H9 (cell line): ENCODE results near the gene EFNA5. TPM values are rescaled to one million over a fixed set of nuclear protein-coding genes. Genes with fewer than 3 reads are reported as not detected.

Experiments
- DNase-seq: peaks from one replicate; pipeline ENCODE4 v3.0.0-alpha.2; 2017
- H2AFZ ChIP-seq: one replicate; pipeline ENCODE4 v1.6.1; 2013; ENCODE audit warnings: mild to moderate bottlenecking, low read length, control low read depth, moderate library complexity
- H2AK5ac ChIP-seq: 2 replicates; pipeline ENCODE4 v1.6.1; 2013; ENCODE audit warnings: low read length, control low read depth, mixed read lengths; ENCODE audit not compliant: insufficient read length
- H2BK120ac ChIP-seq: one replicate; pipeline ENCODE4 v1.6.1; 2013; ENCODE audit warnings: low read depth, mild to moderate bottlenecking, low read length, control low read depth, inconsistent platforms; ENCODE audit not compliant: poor library complexity, severe bottlenecking
- H2BK12ac ChIP-seq: 2 replicates; pipeline ENCODE4 v1.6.1; 2013; ENCODE audit warnings: low read length, control low read depth, mixed read lengths, low read depth; ENCODE audit not compliant: insufficient read length
- H2BK15ac ChIP-seq: 2 replicates; pipeline ENCODE4 v1.6.1; 2013; ENCODE audit warnings: low read depth, low read length, control low read depth
- H2BK20ac ChIP-seq: one replicate; pipeline ENCODE4 v1.6.1; 2013; ENCODE audit warnings: low read depth, mild to moderate bottlenecking, low read length, control low read depth, inconsistent platforms; ENCODE audit not compliant: poor library complexity, severe bottlenecking
- H2BK5ac ChIP-seq: 2 replicates; pipeline ENCODE4 v1.6.1; 2013; ENCODE audit warnings: low read length, control low read depth, mixed read lengths; ENCODE audit not compliant: insufficient read length
- H3K14ac ChIP-seq: 2 replicates; pipeline ENCODE4 v1.6.1; 2013; ENCODE audit warnings: low read length, control low read depth; ENCODE audit not compliant: insufficient read depth
- H3K18ac ChIP-seq: 2 replicates; pipeline ENCODE4 v1.6.1; 2013; ENCODE audit warnings: low read depth, mild to moderate bottlenecking, mixed read lengths, low read length, control low read depth; ENCODE audit not compliant: insufficient read length
- H3K23ac ChIP-seq: 2 replicates; pipeline ENCODE4 v1.6.1; 2013; ENCODE audit warnings: low read length, control low read depth, mixed read lengths, low read depth; ENCODE audit not compliant: insufficient read length
- H3K23me2 ChIP-seq: 2 replicates; pipeline ENCODE4 v1.6.1; 2013; ENCODE audit warnings: low read depth, mild to moderate bottlenecking, mixed read lengths, low read length, control low read depth; ENCODE audit not compliant: insufficient read length, poor library complexity, severe bottlenecking
- H3K27ac ChIP-seq: 2 replicates; pipeline ENCODE4 v1.5.1; 2013; ENCODE audit warnings: low read length, control low read depth, mixed read lengths, low read depth; ENCODE audit not compliant: insufficient read length
- H3K27me3 ChIP-seq: 2 replicates; pipeline ENCODE4 v1.6.1; 2013; ENCODE audit warnings: low read length, control low read depth, inconsistent platforms; ENCODE audit not compliant: insufficient read depth
- H3K4ac ChIP-seq: 2 replicates; pipeline ENCODE4 v1.6.1; 2013; ENCODE audit warnings: low read depth, mild to moderate bottlenecking, control low read depth, inconsistent platforms, low read length, moderate library complexity
- H3K4me1 ChIP-seq: 2 replicates; pipeline ENCODE4 v1.6.1; 2013; ENCODE audit warnings: low read length, control low read depth, inconsistent platforms; ENCODE audit not compliant: insufficient read depth
- H3K4me2 ChIP-seq: 2 replicates; pipeline ENCODE4 v1.6.1; 2013; ENCODE audit warnings: low read length, control low read depth, mixed read lengths; ENCODE audit not compliant: insufficient read length, insufficient read depth
- H3K56ac ChIP-seq: 2 replicates; pipeline ENCODE4 v1.6.1; 2013; ENCODE audit warnings: low read depth, mild to moderate bottlenecking, mixed read lengths, low read length, control low read depth; ENCODE audit not compliant: insufficient read length
- H3K79me1 ChIP-seq: 2 replicates; pipeline ENCODE4 v1.6.1; 2013; ENCODE audit warnings: low read depth, mild to moderate bottlenecking, moderate library complexity, low read length, control low read depth, inconsistent platforms; ENCODE audit not compliant: insufficient read depth, poor library complexity, severe bottlenecking
- H3K79me2 ChIP-seq: 2 replicates; pipeline ENCODE4 v1.6.1; 2013; ENCODE audit warnings: low read length, control low read depth, inconsistent platforms; ENCODE audit not compliant: insufficient read depth
- H3K9ac ChIP-seq: 2 replicates; pipeline ENCODE4 v1.6.1; 2013; ENCODE audit warnings: low read length, control low read depth, mixed read lengths; ENCODE audit not compliant: insufficient read length; ENCODE audit errors: extremely low read depth
- H3K9me3 ChIP-seq: one replicate; pipeline ENCODE4 v1.6.1; 2013; ENCODE audit warnings: low read depth, low read length, inconsistent platforms; ENCODE audit not compliant: control insufficient read depth
- H3T11ph ChIP-seq: one replicate; pipeline ENCODE4 v1.6.1; 2013; ENCODE audit warnings: mild to moderate bottlenecking, low read length, control low read depth, inconsistent platforms
- H4K20me1 ChIP-seq: one replicate; pipeline ENCODE4 v1.6.1; 2013; ENCODE audit not compliant: control insufficient read depth, insufficient read length, insufficient read depth
- H4K5ac ChIP-seq: 2 replicates; pipeline ENCODE4 v1.6.1; 2013; ENCODE audit warnings: low read depth, mild to moderate bottlenecking, mixed read lengths, low read length, control low read depth; ENCODE audit not compliant: insufficient read length
- H4K8ac ChIP-seq: replicated peaks from 2 replicates; pipeline ENCODE4 v1.6.1; 2013; ENCODE audit warnings: low read length, control low read depth, mixed read lengths, low read depth; ENCODE audit not compliant: insufficient read length
- H4K91ac ChIP-seq: 2 replicates; pipeline ENCODE4 v1.6.1; 2013; ENCODE audit warnings: low read depth, mild to moderate bottlenecking, moderate library complexity, mixed read lengths, low read length, control low read depth; ENCODE audit not compliant: insufficient read length
- H3K27ac Mint-ChIP-seq, 3 experiments: 2 replicates in 2 of 3; 3 replicates in 1 of 3; pipeline ENCODE4 v1.8.0; 2020 to 2021; ENCODE audit warnings: mixed read lengths in 3 of 3, mild to moderate bottlenecking in 1 of 3, moderate library complexity in 1 of 3
- H3K27me3 Mint-ChIP-seq: 2 replicates; pipeline ENCODE4 v1.8.0; 2021; ENCODE audit warnings: low read depth, mild to moderate bottlenecking, moderate library complexity, mixed read lengths
- H3K36me3 Mint-ChIP-seq, 3 experiments: 2 replicates in 2 of 3; 3 replicates in 1 of 3; pipeline ENCODE4 v1.8.0; 2020 to 2021; ENCODE audit warnings: low read depth in 3 of 3, mixed read lengths in 3 of 3; ENCODE audit not compliant: insufficient read depth in 1 of 3
- H3K4me1 Mint-ChIP-seq, 2 experiments: 2 replicates each; pipeline ENCODE4 v1.8.0; 2020; ENCODE audit warnings: mixed read lengths in 2 of 2
- H3K4me3 Mint-ChIP-seq, 2 experiments: 2 replicates in 1 of 2; 3 replicates in 1 of 2; pipeline ENCODE4 v1.8.0; 2020 to 2021; ENCODE audit warnings: mild to moderate bottlenecking in 2 of 2, mixed read lengths in 2 of 2, moderate library complexity in 1 of 2
- H3K9me3 Mint-ChIP-seq, 2 experiments: 2 replicates in 1 of 2; 3 replicates in 1 of 2; pipeline ENCODE4 v1.8.0; 2020; ENCODE audit warnings: mild to moderate bottlenecking in 2 of 2, mixed read lengths in 2 of 2, moderate library complexity in 1 of 2
- WGBS: extraction: QIAGEN DNeasy Blood & Tissue Kit; methylation state at CpG from one replicate; pipeline ENCODE4 v1.1.7; 2013; ENCODE audit warnings: missing lambda C conversion rate, low lambda C conversion rate, mixed read lengths; ENCODE audit not compliant: insufficient read length; ENCODE audit errors: extremely low coverage; 5-methylcytosine and 5-hydroxymethylcytosine counted together
- total RNA-seq: library from RNA; stranded (reverse); gene quantifications from 2 replicates; pipeline ENCODE4 v1.2.1, GENCODE V29; 2021
- TF ChIP-seq, protein P1 (sequence below): fragments of 200-600 bp; sonication (generic); conservative IDR thresholded peaks from 3 replicates; pipeline ENCODE4 v1.8.0; 2021; ENCODE audit warnings: antibody characterized with exemption, mild to moderate bottlenecking

EFNA5 gene
- total RNA-seq, 1 experiment from 2014 or later: 20.4 TPM

DNA sequence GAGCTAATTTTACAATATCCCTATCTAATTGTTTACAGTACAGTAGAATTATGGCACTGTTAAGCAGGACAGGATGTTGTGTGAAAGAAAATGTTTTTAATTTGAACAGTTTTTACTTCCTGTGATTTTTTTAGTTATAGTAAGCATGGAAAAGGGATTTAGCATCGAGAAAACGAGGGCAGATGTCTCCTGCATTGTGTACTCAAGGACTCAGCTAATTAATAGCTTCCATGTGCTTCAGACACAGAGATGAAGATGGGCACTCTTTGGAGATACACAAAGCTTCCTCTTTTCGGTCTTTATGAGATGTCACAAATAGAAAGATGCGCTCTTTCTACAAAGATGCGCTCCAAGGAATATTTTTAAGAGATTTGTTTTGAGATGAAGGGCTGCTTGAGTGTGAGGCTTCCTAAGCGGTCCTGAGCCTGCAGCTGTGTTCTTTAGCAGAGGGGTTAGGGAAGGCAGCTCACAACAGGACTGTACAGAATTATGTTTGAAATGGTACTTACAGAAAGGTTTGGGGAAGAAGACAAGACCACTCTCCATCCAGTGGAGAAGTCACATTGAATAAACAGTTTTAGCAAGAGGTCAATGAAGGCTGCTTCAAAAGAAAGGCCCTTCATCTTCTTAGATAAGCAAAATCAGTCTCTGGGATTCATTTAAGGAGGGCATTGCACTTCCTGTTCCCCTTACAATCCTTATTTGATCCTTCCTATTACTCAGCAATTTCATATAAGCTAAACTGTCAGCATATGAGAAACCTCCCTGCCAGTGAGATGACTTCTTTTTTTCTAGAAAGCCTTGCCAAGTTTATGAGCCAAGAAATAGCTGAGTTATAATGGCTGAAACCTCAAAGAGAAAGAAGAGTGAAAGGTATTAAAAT lies 311.5 kb downstream of the EFNA5 start:
- TF ChIP-seq, protein P1, sequence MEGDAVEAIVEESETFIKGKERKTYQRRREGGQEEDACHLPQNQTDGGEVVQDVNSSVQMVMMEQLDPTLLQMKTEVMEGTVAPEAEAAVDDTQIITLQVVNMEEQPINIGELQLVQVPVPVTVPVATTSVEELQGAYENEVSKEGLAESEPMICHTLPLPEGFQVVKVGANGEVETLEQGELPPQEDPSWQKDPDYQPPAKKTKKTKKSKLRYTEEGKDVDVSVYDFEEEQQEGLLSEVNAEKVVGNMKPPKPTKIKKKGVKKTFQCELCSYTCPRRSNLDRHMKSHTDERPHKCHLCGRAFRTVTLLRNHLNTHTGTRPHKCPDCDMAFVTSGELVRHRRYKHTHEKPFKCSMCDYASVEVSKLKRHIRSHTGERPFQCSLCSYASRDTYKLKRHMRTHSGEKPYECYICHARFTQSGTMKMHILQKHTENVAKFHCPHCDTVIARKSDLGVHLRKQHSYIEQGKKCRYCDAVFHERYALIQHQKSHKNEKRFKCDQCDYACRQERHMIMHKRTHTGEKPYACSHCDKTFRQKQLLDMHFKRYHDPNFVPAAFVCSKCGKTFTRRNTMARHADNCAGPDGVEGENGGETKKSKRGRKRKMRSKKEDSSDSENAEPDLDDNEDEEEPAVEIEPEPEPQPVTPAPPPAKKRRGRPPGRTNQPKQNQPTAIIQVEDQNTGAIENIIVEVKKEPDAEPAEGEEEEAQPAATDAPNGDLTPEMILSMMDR: no peak
- Mint-ChIP-seq H3K4me3 (no peak overlapping the region), H3K36me3 (no peaks in the 10 kb centered on the region), H3K27ac (no peak overlapping the region; a peak in 1 of 7 replicates), H3K27me3 (no peaks in the 10 kb centered on the region), H3K9me3 (no peaks in the 10 kb centered on the region), H3K4me1 (peaks cover 0 to 6% of the 10 kb centered on the region in 2 experiments; a peak in 3 of 4 replicates)
- Histone ChIP-seq H3K9ac (no peak overlapping the region), H3K4me2 (no peak overlapping the region), H3K79me2 (no peaks in the 10 kb centered on the region), H3K23me2 (no peaks in the 10 kb centered on the region), H2AFZ (no peak overlapping the region), H4K8ac (no peak overlapping the region), H2BK20ac (no peak overlapping the region), H3K4me1 (no peaks in the 10 kb centered on the region), H4K20me1 (no peaks in the 10 kb centered on the region), H3K56ac (no peak overlapping the region), H4K5ac (no peak overlapping the region), H3T11ph (no peak overlapping the region), H2BK5ac (no peak overlapping the region), H3K18ac (no peak overlapping the region), H4K91ac (no peak overlapping the region), H3K79me1 (no peaks in the 10 kb centered on the region), H3K14ac (no peak overlapping the region), H3K4ac (no peak overlapping the region), H2BK15ac (no peak overlapping the region), H3K23ac (no peak overlapping the region), H2BK12ac (no peak overlapping the region), H3K27ac (no peak overlapping the region), H2AK5ac (no peak overlapping the region), H3K27me3 (no peaks in the 10 kb centered on the region), H2BK120ac (no peak overlapping the region), H3K9me3 (no peaks in the 10 kb centered on the region)
- no CpG with 5 or more reads among the region's 6 CpGs for WGBS
- DNase-seq: no peak
